GM06990 (cell line): ENCODE measurements around the gene SMARCAL1.

Experiments
- DNase-seq: peaks from one replicate; pipeline ENCODE4 v3.0.0-alpha.2; 2011; ENCODE audit not compliant: insufficient read length; ENCODE audit errors: extremely low read depth
- H3K27me3 ChIP-seq: replicated peaks from 2 replicates; pipeline ENCODE4 v1.6.0; 2011; ENCODE audit warnings: low read length; ENCODE audit not compliant: control insufficient read depth, insufficient read depth
- H3K36me3 ChIP-seq: 2 replicates; pipeline ENCODE4 v1.5.1; 2011; ENCODE audit warnings: low read length; ENCODE audit not compliant: control insufficient read depth, insufficient read depth
- H3K4me3 ChIP-seq: replicated peaks from 2 replicates; pipeline ENCODE4 v1.5.1; 2011; ENCODE audit warnings: low read depth, mild to moderate bottlenecking, control low read depth, low read length
- CTCF ChIP-seq: IDR thresholded peaks from 2 replicates; pipeline ENCODE4 v1.5.1; 2011; ENCODE audit warnings: low read length, control low read depth, mild to moderate bottlenecking, inconsistent platforms; ENCODE audit not compliant: insufficient read depth, poor library complexity, severe bottlenecking

SMARCAL1 gene

GRCh38 chr2:216446343-216446742 is 34.1 kb downstream of the SMARCAL1 start:
- Histone ChIP-seq H3K36me3 (peaks cover 5% of the 10 kb centered on the region), H3K4me3 (no peak overlapping the region), H3K27me3 (no peaks in the 10 kb centered on the region)
- no peak for TF ChIP-seq CTCF
- no peak for DNase-seq

GRCh38 chr2:216447293-216447692 is 35.0 kb downstream of the SMARCAL1 start:
- no peak for TF ChIP-seq CTCF

GRCh38 chr2:216448829-216449228 is 36.5 kb downstream of the SMARCAL1 start:
- Histone ChIP-seq H3K27me3 (no peaks in the 10 kb centered on the region), H3K36me3 (peaks cover 6% of the 10 kb centered on the region), H3K4me3 (no peak overlapping the region)
- no peak for DNase-seq
- TF ChIP-seq CTCF: no peak

More at GRCh38 chr2:216447293-216447692, 35.0 kb downstream of the SMARCAL1 start:
- Histone ChIP-seq H3K36me3 (peaks cover 6% of the 10 kb centered on the region), H3K27me3 (no peaks in the 10 kb centered on the region), H3K4me3 (no peak overlapping the region)
- no peak for DNase-seq

- DNase-seq: no peak
- no peak for TF ChIP-seq CTCF
- H3K36me3 ChIP-seq: peaks cover 8% of the 10 kb centered on the region
- H3K27me3 ChIP-seq: no peaks in the 10 kb centered on the region
- no peak overlapping the region for H3K4me3 ChIP-seq
These were observed 38.1 kb downstream of the SMARCAL1 start for GRCh38 chr2:216450346-216450745.

- no peak for TF ChIP-seq CTCF
- peaks cover 8% of the 10 kb centered on the region for H3K36me3 ChIP-seq
- no peak for DNase-seq
These were observed 38.5 kb downstream of the SMARCAL1 start for GRCh38 chr2:216450784-216451183.

GRCh38 chr2:216453955-216454614 is 41.8 kb downstream of the SMARCAL1 start:
- Histone ChIP-seq H3K36me3 (peaks cover 3% of the 10 kb centered on the region), H3K4me3 (no peak overlapping the region), H3K27me3 (no peaks in the 10 kb centered on the region)
- TF ChIP-seq CTCF: no peak
- no peak for DNase-seq

More at GRCh38 chr2:216450784-216451183, 38.5 kb downstream of the SMARCAL1 start:
- Histone ChIP-seq H3K4me3 (no peak overlapping the region), H3K27me3 (no peaks in the 10 kb centered on the region)
